ENCODE results near the gene MLPH. TPM values are rescaled to one million over a fixed set of nuclear protein-coding genes. Genes with fewer than 3 reads are reported as not detected.

The MLPH gene
- total and polyA plus RNA-seq, 10 donors, result 0.09 to 1.4 (median 0.35) TPM; not detected in 3

DNA sequence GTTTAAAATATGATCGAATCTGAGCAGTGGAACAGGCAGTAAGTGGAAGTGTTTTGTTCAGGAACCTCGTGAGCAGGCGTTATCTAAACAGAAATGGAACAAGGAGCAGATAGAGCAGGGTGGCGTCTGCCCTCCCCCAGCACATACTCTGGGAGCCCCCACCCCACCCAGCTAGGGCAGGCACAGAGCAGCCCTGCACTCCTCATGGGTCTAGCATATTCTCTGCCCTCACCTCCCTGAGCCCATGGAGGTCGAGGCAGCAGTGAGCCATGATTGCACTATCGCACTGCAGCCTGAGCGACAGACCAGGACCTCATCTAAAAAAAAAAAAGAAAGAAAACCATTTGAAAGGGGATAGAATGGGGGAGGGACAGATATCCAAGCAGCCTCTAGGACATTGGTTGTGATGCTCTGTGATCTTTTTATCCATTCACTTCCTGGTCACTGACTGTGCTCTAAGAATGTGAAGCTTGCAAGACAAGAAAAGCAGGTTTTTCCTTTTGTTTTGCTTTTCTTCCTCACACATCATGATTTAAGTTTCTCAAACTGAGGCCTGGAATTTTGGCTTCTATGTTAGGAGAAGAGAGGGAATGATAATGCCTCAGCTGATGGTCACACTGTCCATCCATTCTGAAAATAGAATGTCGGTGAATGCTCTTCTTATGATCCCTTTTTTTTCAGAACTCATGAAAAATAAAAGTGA lies 3.1 kb downstream of the MLPH start:
- H3K4me1 ChIP-seq, result peaks cover 0 to 17% (median 12%) of the 10 kb centered on the region in 6 donors
- H3K36me3 ChIP-seq, result no peaks in the 10 kb centered on the region
- TF ChIP-seq POLR2AphosphoS5 (IDR thresholded peaks at IDR 0.05) (no peak), POLR2A (IDR thresholded peaks at IDR 0.05) (no peak)
- TF ChIP-seq, protein P1, sequence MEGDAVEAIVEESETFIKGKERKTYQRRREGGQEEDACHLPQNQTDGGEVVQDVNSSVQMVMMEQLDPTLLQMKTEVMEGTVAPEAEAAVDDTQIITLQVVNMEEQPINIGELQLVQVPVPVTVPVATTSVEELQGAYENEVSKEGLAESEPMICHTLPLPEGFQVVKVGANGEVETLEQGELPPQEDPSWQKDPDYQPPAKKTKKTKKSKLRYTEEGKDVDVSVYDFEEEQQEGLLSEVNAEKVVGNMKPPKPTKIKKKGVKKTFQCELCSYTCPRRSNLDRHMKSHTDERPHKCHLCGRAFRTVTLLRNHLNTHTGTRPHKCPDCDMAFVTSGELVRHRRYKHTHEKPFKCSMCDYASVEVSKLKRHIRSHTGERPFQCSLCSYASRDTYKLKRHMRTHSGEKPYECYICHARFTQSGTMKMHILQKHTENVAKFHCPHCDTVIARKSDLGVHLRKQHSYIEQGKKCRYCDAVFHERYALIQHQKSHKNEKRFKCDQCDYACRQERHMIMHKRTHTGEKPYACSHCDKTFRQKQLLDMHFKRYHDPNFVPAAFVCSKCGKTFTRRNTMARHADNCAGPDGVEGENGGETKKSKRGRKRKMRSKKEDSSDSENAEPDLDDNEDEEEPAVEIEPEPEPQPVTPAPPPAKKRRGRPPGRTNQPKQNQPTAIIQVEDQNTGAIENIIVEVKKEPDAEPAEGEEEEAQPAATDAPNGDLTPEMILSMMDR (IDR thresholded peaks at IDR 0.05 in 8 of 11, conservative IDR thresholded peaks at IDR 0.05 in 3 of 11), result no peak
- intact Hi-C loops (cut with DNase I; ENCODE audit: low total_unique reads), result no loop called here
- peak; percentile 25 for DNase-seq
- H3K9me3 ChIP-seq, result peaks cover 0 to 32% (median 22%) of the 10 kb centered on the region in 8 donors
- no peak overlapping the region for H3K4me3 ChIP-seq
- H3K27me3 ChIP-seq (replicated peaks in 1 of 7), result peaks cover 3 to 82% (median 30%) of the 10 kb centered on the region in 7 donors
- no peak overlapping the region for H3K27ac ChIP-seq
- 59 to 66% (median 61%) methylated on average over 8 of the region's 8 CpGs for WGBS, 5 donors

DNA sequence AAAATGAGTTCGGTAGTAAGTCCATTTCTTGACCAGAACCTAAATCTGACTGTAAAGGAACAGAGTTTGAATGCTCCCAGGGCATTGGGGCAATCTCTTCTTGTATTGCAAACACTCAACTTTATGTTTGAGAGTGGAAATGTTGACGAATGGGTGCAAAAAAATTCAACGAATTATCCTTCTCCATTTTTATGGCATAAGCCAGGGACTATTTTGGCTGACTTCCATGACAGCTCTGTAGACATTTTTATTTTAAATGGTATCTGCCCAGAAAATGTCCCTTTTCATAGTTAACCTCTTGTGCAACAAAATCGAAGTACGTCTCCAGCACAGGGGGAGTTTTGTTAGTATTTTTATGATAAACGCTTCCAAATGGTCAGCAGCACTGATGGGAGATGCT lies 3.7 kb downstream of the MLPH start:
- Histone ChIP-seq H3K4me1 (peaks cover 0 to 17% (median 12%) of the 10 kb centered on the region in 6 donors), H3K9me3 (peaks cover 0 to 32% (median 22%) of the 10 kb centered on the region in 8 donors), H3K27me3 (replicated peaks in 1 of 7) (peaks cover 3 to 82% (median 28%) of the 10 kb centered on the region in 7 donors), H3K27ac (no peak overlapping the region), H3K36me3 (no peaks in the 10 kb centered on the region), H3K4me3 (no peak overlapping the region)
- no peak for TF ChIP-seq POLR2A (IDR thresholded peaks at IDR 0.05)
- TF ChIP-seq, protein P1 (IDR thresholded peaks at IDR 0.05 in 8 of 11, conservative IDR thresholded peaks at IDR 0.05 in 3 of 11), result no peak
- no peak for TF ChIP-seq POLR2AphosphoS5 (IDR thresholded peaks at IDR 0.05)
- intact Hi-C loops (cut with DNase I; ENCODE audit: low total_unique reads), result no loop called here
- DNase-seq, result no peak
- 79 to 85% (median 82%) methylated on average over 6 of the region's 6 CpGs for WGBS, 5 donors

DNA sequence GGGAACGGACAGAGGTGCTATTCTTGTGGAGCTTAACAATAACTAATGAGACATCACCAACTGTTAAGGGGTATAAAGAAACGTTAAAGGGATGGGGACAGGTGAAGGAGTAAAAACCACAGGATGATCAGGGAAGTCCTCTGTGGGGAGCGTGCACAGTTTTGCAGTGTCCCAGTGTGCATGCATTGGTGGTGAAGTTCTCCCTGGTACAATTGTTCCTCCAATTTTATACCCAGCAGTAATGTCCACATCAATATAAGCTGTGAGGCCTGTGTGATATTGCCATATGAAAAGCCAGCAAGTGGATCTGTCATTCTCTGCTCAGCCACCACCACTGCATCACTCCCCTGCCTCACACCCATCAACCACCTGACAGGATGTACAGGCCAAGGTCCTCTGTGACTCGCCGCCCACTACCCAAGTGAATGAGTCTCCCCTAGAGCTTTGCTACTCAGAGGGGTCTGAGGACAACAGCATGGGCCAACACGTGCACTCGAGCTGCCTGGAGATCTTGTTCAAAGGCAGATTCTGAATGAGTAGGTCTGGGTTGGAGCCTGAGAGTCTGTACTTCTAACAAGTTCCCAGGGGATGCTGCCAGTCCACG lies 4.6 kb downstream of the MLPH start:
- WGBS, 5 donors, result 82 to 92% (median 88%) methylated on average over 8 of the region's 8 CpGs
- Histone ChIP-seq H3K27ac (no peak overlapping the region), H3K27me3 (replicated peaks in 1 of 7) (peaks cover 3 to 82% (median 20%) of the 10 kb centered on the region in 7 donors), H3K36me3 (no peaks in the 10 kb centered on the region), H3K4me3 (no peak overlapping the region), H3K9me3 (peaks cover 0 to 32% (median 22%) of the 10 kb centered on the region in 8 donors), H3K4me1 (peaks cover 0 to 11% (median 8%) of the 10 kb centered on the region in 6 donors)
- peak; percentile 29 for DNase-seq
- intact Hi-C loops (cut with DNase I; ENCODE audit: low total_unique reads), result no loop called here
- TF ChIP-seq POLR2A (IDR thresholded peaks at IDR 0.05) (no peak), POLR2AphosphoS5 (IDR thresholded peaks at IDR 0.05) (no peak)
- TF ChIP-seq, protein P1 (IDR thresholded peaks at IDR 0.05 in 8 of 11, conservative IDR thresholded peaks at IDR 0.05 in 3 of 11), result no peak
